K562 (cell line): Measurements from ENCODE around the gene TMEM158. TPM values are rescaled to one million over a fixed set of nuclear protein-coding genes. Genes with fewer than 3 reads are reported as not detected.

ENCODE experiments used
- ATAC-seq: fragments of 200-7000 bp; cut with Tn5 transposase; 3 replicates; pipeline ENCODE4 v1.9.1; 2020; ENCODE audit warnings: moderate library complexity
- BruUV-seq: library from RNA; stranded (reverse); fragments of 400-500 nt; replicated peaks from 2 replicates; lab custom pipeline; 2021; lab: Mats Ljungman, UMichigan
- CTCF ChIA-PET: fragments of 300-600 bp; formaldehyde crosslinking; extraction: SDS; loops from one replicate; lab custom pipeline; 2021; ENCODE audit warnings: low intra/inter-chr PET ratio; lab: Yijun Ruan, JAX
- POLR2A ChIA-PET: fragments of 300-600, 350-650 bp; sonication (Branson Sonifier 250); formaldehyde crosslinking; extraction: SDS; loops from one replicate; lab custom pipeline; 2021; ENCODE audit warnings: antibody characterized with exemption, inconsistent platforms; lab: Yijun Ruan, JAX
- DNase-seq, 4 experiments: peaks; one replicate each; pipeline versions ENCODE4 v3.0.0 to v3.0.0-alpha.2; 2011 to 2018; ENCODE audit warnings: low spot score in 3 of 4, mixed read lengths in 3 of 4; ENCODE audit errors: extremely low read depth in 1 of 4
- FAIRE-seq: peaks from 2 replicates; lab custom pipeline; 2011; peaks lifted over from hg19 to GRCh38; lab: Jason Lieb, UNC
- H2AFZ ChIP-seq: 2 replicates; pipeline ENCODE4 v1.6.0; 2011; ENCODE audit warnings: low read depth, low read length, control low read depth, inconsistent platforms
- H3K27ac ChIP-seq: fragments of 200-600 bp; 3 replicates; pipeline ENCODE4 v1.8.0; 2011; ENCODE audit warnings: low read depth, mild to moderate bottlenecking, control low read depth, inconsistent platforms, low read length, moderate library complexity, mixed read lengths; ENCODE audit errors: extremely low read depth
- H3K27me3 ChIP-seq, 2 experiments: fragments of 300-600 bp in 1 of 2; 2 replicates in 1 of 2; 3 replicates in 1 of 2; pipeline versions ENCODE4 v1.6.0 to v1.8.0; 2011; ENCODE audit warnings: inconsistent platforms in 2 of 2, low read length in 2 of 2, mild to moderate bottlenecking in 1 of 2, mixed read lengths in 1 of 2, moderate library complexity in 1 of 2; ENCODE audit not compliant: control insufficient read depth in 2 of 2, insufficient read depth in 2 of 2
- H3K36me3 ChIP-seq: fragments of 300-600 bp; 3 replicates; pipeline ENCODE4 v1.8.0; 2011; ENCODE audit warnings: mild to moderate bottlenecking, low read length, inconsistent platforms; ENCODE audit not compliant: control insufficient read depth, insufficient read depth
- H3K4me1 ChIP-seq, 2 experiments: fragments of 200-600 bp in 1 of 2; replicated peaks in 1 of 2; 2 replicates in 1 of 2; 3 replicates in 1 of 2; pipeline versions ENCODE4 v1.5.1 to v1.8.0; 2011; ENCODE audit warnings: inconsistent platforms in 2 of 2, low read length in 2 of 2, mild to moderate bottlenecking in 1 of 2, mixed read lengths in 1 of 2, moderate library complexity in 1 of 2; ENCODE audit not compliant: control insufficient read depth in 2 of 2, insufficient read depth in 2 of 2
- H3K4me2 ChIP-seq: 2 replicates; pipeline ENCODE4 v1.6.1; 2011; ENCODE audit warnings: low read length, control low read depth, inconsistent platforms, mixed read lengths; ENCODE audit not compliant: insufficient read depth
- H3K4me3 ChIP-seq: fragments of 200-600 bp; sonication (generic), shearing (Covaris generic); 2 replicates; pipeline ENCODE4 v1.5.1; 2016; ENCODE audit warnings: control low read depth, inconsistent platforms
- H3K79me2 ChIP-seq: fragments of 200-600 bp; 3 replicates; pipeline ENCODE4 v1.8.0; 2011; ENCODE audit warnings: low read length, inconsistent platforms; ENCODE audit not compliant: control insufficient read depth, insufficient read depth
- H3K9ac ChIP-seq, 2 experiments: 2 replicates each; pipeline versions ENCODE4 v1.6.0 to v1.6.1; 2011; ENCODE audit warnings: low read depth in 2 of 2, low read length in 2 of 2, control low read depth in 1 of 2, inconsistent platforms in 1 of 2, mild to moderate bottlenecking in 1 of 2, mixed read lengths in 1 of 2; ENCODE audit not compliant: insufficient read depth in 1 of 2
- H3K9me1 ChIP-seq: one replicate; pipeline ENCODE4 v1.6.0; 2011; ENCODE audit warnings: inconsistent platforms, mild to moderate bottlenecking, low read length, moderate library complexity; ENCODE audit not compliant: control insufficient read depth, insufficient read depth
- H3K9me3 ChIP-seq: replicated peaks from 2 replicates; pipeline ENCODE4 v1.5.1; 2011; ENCODE audit warnings: low read depth, low read length, inconsistent platforms; ENCODE audit not compliant: control insufficient read depth, insufficient read depth
- H4K20me1 ChIP-seq: replicated peaks from 2 replicates; pipeline ENCODE4 v1.6.1; 2011; ENCODE audit warnings: low read length, inconsistent platforms, mixed read lengths; ENCODE audit not compliant: control insufficient read depth, insufficient read depth
- CXXC5 ChIP-seq: fragments of 250-450 bp; sonication (Bioruptor Pico); IDR thresholded peaks from 2 replicates; pipeline ENCODE4 v1.8.0; 2022; ENCODE audit warnings: inconsistent platforms, mild to moderate bottlenecking, moderate library complexity
- FOXA1 ChIP-seq: fragments of 450-650 bp; IDR thresholded peaks from 2 replicates; pipeline ENCODE4 v1.6.1; 2016; ENCODE audit warnings: mild to moderate bottlenecking, borderline replicate concordance
- KDM5B ChIP-seq: fragments of 200-600 bp; sonication (generic); IDR thresholded peaks from 2 replicates; pipeline ENCODE4 v1.6.1; 2012; ENCODE audit warnings: low read depth, mild to moderate bottlenecking, moderate library complexity, low read length, control low read depth, inconsistent platforms; ENCODE audit not compliant: insufficient replicate concordance
- NKRF ChIP-seq: fragments of 450-650 bp; IDR thresholded peaks from 2 replicates; pipeline ENCODE4 v1.6.1; 2016; ENCODE audit warnings: borderline replicate concordance
- YY1 ChIP-seq, 3 experiments: IDR thresholded peaks; 2 replicates each; pipeline ENCODE4 v1.6.1; 2011; ENCODE audit warnings: low read length in 2 of 3, mild to moderate bottlenecking in 2 of 3, moderate library complexity in 2 of 3, borderline replicate concordance in 1 of 3, control low read depth in 1 of 3, low read depth in 1 of 3; ENCODE audit not compliant: insufficient read depth in 3 of 3, insufficient replicate concordance in 2 of 3, control insufficient read depth in 1 of 3, insufficient read length in 1 of 3; ENCODE audit errors: extremely low read depth in 1 of 3
- ZNF512 ChIP-seq: IDR thresholded peaks from 2 replicates; pipeline ENCODE4 v1.6.1; 2016; ENCODE audit warnings: missing genetic modification characterization, missing compliant biosample characterization
- ZNF740 ChIP-seq, 3 experiments: fragments of 200-800 bp in 1 of 3; sonication (Bioruptor generic) in 1 of 3; sonication (generic) in 1 of 3; formaldehyde crosslinking in 1 of 3; IDR thresholded peaks; 2 replicates each; pipeline versions ENCODE4 v1.6.1 to v1.8.0; 2016 to 2022; ENCODE audit warnings: mild to moderate bottlenecking in 2 of 3, missing compliant biosample characterization in 2 of 3, missing genetic modification characterization in 2 of 3, missing genetic modification reagents in 1 of 3
- WGBS: fragments of 100-300 bp; shearing (Covaris generic); methylation state at CpG from one replicate; pipeline ENCODE4 v1.1.6; 2016; ENCODE audit warnings: low coverage, mixed read lengths; ENCODE audit not compliant: insufficient coverage; ENCODE audit errors: missing lambda C conversion rate; 5-methylcytosine and 5-hydroxymethylcytosine counted together
- in situ Hi-C: fragments of 300-500 bp; cut with MboI; formaldehyde crosslinking; loops from 4 replicates; pipeline ENCODE4 v1.15.0; 2018; ENCODE audit warnings: inconsistent platforms, mixed read lengths
- intact Hi-C: fragments of 100-400 bp; cut with micrococcal nuclease; formaldehyde crosslinking; loops from 2 replicates; pipeline ENCODE4 v1.14.2; 2022
- polyA plus RNA-seq, 8 experiments: library from polyadenylated mRNA; depleted of rRNA in 4 of 8; stranded (reverse) in 5 of 8; unstranded in 3 of 8; fragments of >200 nt; fragmentation: Nextera tagmentation in 2 of 8; fragmentation: Illumina TruSeq in 1 of 8; extraction: Ambion mirVana in 2 of 8; extraction: Trizol in 1 of 8; gene quantifications; 2 replicates each; pipeline versions ENCODE4 v1.2.1 to v1.2.3, GENCODE V29; 2011 to 2014; ENCODE audit warnings: inconsistent platforms in 1 of 8, missing spikeins in 1 of 8
- total RNA-seq, 7 experiments: library from RNA; depleted of rRNA in 6 of 7; stranded (reverse); fragments of >200 nt in 6 of 7; fragmentation: Illumina TruSeq in 2 of 7; extraction: Trizol in 2 of 7; gene quantifications; 2 replicates each; pipeline versions ENCODE4 v1.2.1 to v1.2.3, GENCODE V29; 2011 to 2021; ENCODE audit warnings: low replicate concordance in 1 of 7

The TMEM158 gene
- total and polyA plus RNA-seq, 9 of the 15 experiments (the other 6 are each of a cell fraction or from before 2014, with no cell fraction given): 2.2 to 46.5 (median 8.4) TPM

- TF ChIP-seq ZNF740 (CRISPR knock-in tag; IDR thresholded peaks at IDR 0.05): no peak
- 0 out of 4 replicates have a peak, but pooled peaks of 1 of the 2 experiments have one; percentile 23 for TF ChIP-seq ZNF740 (tag; IDR thresholded peaks at IDR 0.05)
- TF ChIP-seq ZNF512: no peak
Observed at GRCh38 chr3:45272828-45273470, 46.9 kb upstream of the TMEM158 start (continued).

GRCh38 chr3:45272032-45272810 lies 46.1 kb upstream of the TMEM158 start:
- FAIRE-seq: no peak
- ChIA-PET CTCF (no interaction called here), POLR2A (interaction anchor here (0.5 to 3.7 kb wide), 10 partner anchors 10 to 804 kb away, joined by 3 to 22 read pairs (median 4); no protein-coding TSS in a partner anchor)
- peak overlapping the region; percentile 74 for H3K4me2 ChIP-seq
- peak overlapping the region; percentile 40 to 74; a peak in 2 of 4 replicates for H3K9ac ChIP-seq
- no peaks in the 10 kb centered on the region for H3K27me3 ChIP-seq
- H2AFZ ChIP-seq: peak overlapping the region; percentile 90
- BruUV-seq: no TSS peak
- DNase-seq: no peak
- H3K4me3 ChIP-seq: no peak overlapping the region
- in situ Hi-C loops: no loop called here
- WGBS: 71% methylated on average over 6 of the region's 6 CpGs
- H3K36me3 ChIP-seq: no peaks in the 10 kb centered on the region
- 0 out of 3 replicates have a peak, but pooled peaks have one; percentile 6 for ATAC-seq
- no peaks in the 10 kb centered on the region for H4K20me1 ChIP-seq
- H3K9me1 ChIP-seq: peaks cover 7% of the 10 kb centered on the region
- H3K79me2 ChIP-seq: no peaks in the 10 kb centered on the region
- peaks cover 25 to 50% of the 10 kb centered on the region in 2 experiments for H3K4me1 ChIP-seq
- intact Hi-C loops: loop anchor here (5.0 kb wide), 1 partner anchor 45 kb away; the partner anchor contains the start of gene TMEM158
- peaks cover 6% of the 10 kb centered on the region; the same call in 1 of the 2 replicates for H3K9me3 ChIP-seq
- H3K27ac ChIP-seq: peak overlapping the region; percentile 93
- TF ChIP-seq NKRF (no peak), FOXA1 (peak; percentile 25; the same call in 1 of the 2 replicates), YY1 (IDR thresholded peaks at IDR 0.05; ENCODE audit: borderline replicate concordance in 1 of 3, control insufficient read depth in 1 of 3, extremely low read depth in 1 of 3, insufficient read depth in 3 of 3, insufficient read length in 1 of 3, insufficient replicate concordance in 2 of 3, low read depth in 1 of 3, low read length in 2 of 3) (peak in 1 of 3 experiments; percentile 40), KDM5B (no peak), CXXC5 (CRISPR knock-in tag) (peak; percentile 13; the same call in 1 of the 2 replicates)
